BLaER1 treated with 17β-estradiol and CSF1 and Interleukin-3, amounts not matched to agents 10 nM and 100 nM (cell line): Measurements from ENCODE around the gene GAPT.
A peak's percentile ranks its signal among the peaks of the same experiment; 100 is the strongest.

Experiments used
- H3K27ac ChIP-seq, 11 experiments: shearing (Covaris generic); formaldehyde crosslinking; 2 replicates each; pipeline ENCODE4 v1.8.1; 2022
- H3K27me3 ChIP-seq, 11 experiments: shearing (Covaris generic); formaldehyde crosslinking; 2 replicates each; pipeline ENCODE4 v1.8.1; 2022
- H3K36me3 ChIP-seq, 11 experiments: shearing (Covaris generic); formaldehyde crosslinking; 2 replicates each; pipeline ENCODE4 v1.8.1; 2022
- H3K4me1 ChIP-seq, 10 experiments: shearing (Covaris generic); formaldehyde crosslinking; 2 replicates each; pipeline ENCODE4 v1.8.1; 2022
- H3K4me2 ChIP-seq, 11 experiments: shearing (Covaris generic); formaldehyde crosslinking; 2 replicates each; pipeline ENCODE4 v1.8.1; 2022
- H3K4me3 ChIP-seq, 10 experiments: shearing (Covaris generic); formaldehyde crosslinking; 2 replicates each; pipeline ENCODE4 v1.8.1; 2022
- H3K9ac ChIP-seq, 11 experiments: shearing (Covaris generic); formaldehyde crosslinking; 2 replicates each; pipeline ENCODE4 v1.8.1; 2022
- H3K9me3 ChIP-seq, 11 experiments: shearing (Covaris generic); formaldehyde crosslinking; replicated peaks in 1 of 11; 2 replicates each; pipeline ENCODE4 v1.8.1; 2022
- H4K20me1 ChIP-seq, 11 experiments: shearing (Covaris generic); formaldehyde crosslinking; 2 replicates each; pipeline ENCODE4 v1.8.1; 2022
- Cebpa-rat ChIP-seq, 11 experiments: shearing (Covaris generic); IDR thresholded peaks; 2 replicates each; pipeline ENCODE4 v1.8.1; 2022

GAPT gene

GRCh38 chr5:58493141-58493540 is 1.9 kb downstream of the GAPT start:
- TF ChIP-seq Cebpa-rat (IDR thresholded peaks at IDR 0.05), result no peak
- no peaks in the 10 kb centered on the region for H3K9me3 ChIP-seq
- no peaks in the 10 kb centered on the region for H3K36me3 ChIP-seq
- H3K27ac ChIP-seq, result no peak overlapping the region; a peak in 1 of 22 replicates
- H3K4me3 ChIP-seq, result no peak overlapping the region
- H3K4me1 ChIP-seq, result peaks cover 14 to 54% (median 19%) of the 10 kb centered on the region in 10 experiments
- no peak overlapping the region for H3K4me2 ChIP-seq
- H3K9ac ChIP-seq, result no peak overlapping the region
- no peaks in the 10 kb centered on the region for H3K27me3 ChIP-seq
- H4K20me1 ChIP-seq, result no peaks in the 10 kb centered on the region

- H3K4me1 ChIP-seq, result peaks cover 16 to 49% (median 22%) of the 10 kb centered on the region in 10 experiments
- TF ChIP-seq Cebpa-rat (IDR thresholded peaks at IDR 0.05), result no peak
- no peak overlapping the region for H3K9ac ChIP-seq
- H3K27ac ChIP-seq, result no peak overlapping the region
- no peak overlapping the region for H3K4me3 ChIP-seq
- no peaks in the 10 kb centered on the region for H3K36me3 ChIP-seq
- no peaks in the 10 kb centered on the region for H3K9me3 ChIP-seq
- H3K4me2 ChIP-seq, result no peak overlapping the region
- H3K27me3 ChIP-seq, result no peaks in the 10 kb centered on the region
- no peaks in the 10 kb centered on the region for H4K20me1 ChIP-seq
Observed at GRCh38 chr5:58496488-58496887, 5.3 kb downstream of the GAPT start.

- Histone ChIP-seq H3K4me2 (peak overlapping the region in 4 of 11 experiments; percentile 16 to 82 (median 33); a peak in 3 of 22 replicates), H3K27ac (no peak overlapping the region), H3K36me3 (no peaks in the 10 kb centered on the region), H3K4me3 (no peak overlapping the region), H3K27me3 (no peaks in the 10 kb centered on the region), H3K4me1 (peaks cover 14 to 42% (median 20%) of the 10 kb centered on the region in 10 experiments), H3K9ac (no peak overlapping the region), H3K9me3 (no peaks in the 10 kb centered on the region), H4K20me1 (no peaks in the 10 kb centered on the region)
- TF ChIP-seq Cebpa-rat (IDR thresholded peaks at IDR 0.05), result no peak
Observed at GRCh38 chr5:58497386-58497785, 6.2 kb downstream of the GAPT start.

GRCh38 chr5:58497921-58498320 is 6.7 kb downstream of the GAPT start:
- Histone ChIP-seq H4K20me1 (no peaks in the 10 kb centered on the region), H3K4me2 (peak overlapping the region in 4 of 11 experiments; percentile 16 to 82 (median 33); a peak in 4 of 22 replicates), H3K9me3 (no peaks in the 10 kb centered on the region), H3K4me1 (peaks cover 14 to 40% (median 20%) of the 10 kb centered on the region in 10 experiments), H3K36me3 (no peaks in the 10 kb centered on the region), H3K4me3 (no peak overlapping the region), H3K27me3 (no peaks in the 10 kb centered on the region), H3K27ac (no peak overlapping the region), H3K9ac (no peak overlapping the region)
- no peak for TF ChIP-seq Cebpa-rat (IDR thresholded peaks at IDR 0.05)

GRCh38 chr5:58498340-58498942 is 7.2 kb downstream of the GAPT start:
- H3K9me3 ChIP-seq, result no peaks in the 10 kb centered on the region
- no peaks in the 10 kb centered on the region for H3K27me3 ChIP-seq
- no peak overlapping the region for H3K9ac ChIP-seq
- peaks cover 14 to 40% (median 20%) of the 10 kb centered on the region in 10 experiments for H3K4me1 ChIP-seq
- H3K36me3 ChIP-seq, result no peaks in the 10 kb centered on the region
- no peak overlapping the region for H3K4me3 ChIP-seq
- H4K20me1 ChIP-seq, result no peaks in the 10 kb centered on the region
- no peak overlapping the region for H3K27ac ChIP-seq
- no peak for TF ChIP-seq Cebpa-rat (IDR thresholded peaks at IDR 0.05)
- H3K4me2 ChIP-seq, result peak overlapping the region in 4 of 11 experiments; percentile 16 to 82 (median 59); a peak in 5 of 22 replicates

- peak overlapping the region in 8 of 11 experiments; percentile 40 to 80 (median 70); a peak in 14 of 22 replicates for H3K27ac ChIP-seq
- TF ChIP-seq Cebpa-rat (IDR thresholded peaks at IDR 0.05), result no peak
- no peaks in the 10 kb centered on the region for H3K27me3 ChIP-seq
- no peak overlapping the region for H3K4me3 ChIP-seq
- H3K36me3 ChIP-seq, result no peaks in the 10 kb centered on the region
- H3K4me1 ChIP-seq, result peaks cover 14 to 40% (median 20%) of the 10 kb centered on the region in 10 experiments
- no peaks in the 10 kb centered on the region for H4K20me1 ChIP-seq
- H3K9me3 ChIP-seq, result no peaks in the 10 kb centered on the region
- peak overlapping the region; percentile 67 to 86 (median 76); a peak in 18 of 22 replicates for H3K4me2 ChIP-seq
- peak overlapping the region in 2 of 11 experiments; percentile 5 to 45; a peak in 1 of 22 replicates for H3K9ac ChIP-seq
Observed at GRCh38 chr5:58499231-58499630, 8.0 kb downstream of the GAPT start.

GRCh38 chr5:58499941-58500340 is 8.7 kb downstream of the GAPT start:
- H3K36me3 ChIP-seq, result no peaks in the 10 kb centered on the region
- H3K4me3 ChIP-seq, result no peak overlapping the region; a peak in 2 of 20 replicates
- peak overlapping the region; percentile 67 to 86 (median 76) for H3K4me2 ChIP-seq
- peak overlapping the region in 7 of 11 experiments; percentile 5 to 57 (median 32); a peak in 9 of 22 replicates for H3K9ac ChIP-seq
- no peak for TF ChIP-seq Cebpa-rat (IDR thresholded peaks at IDR 0.05)
- H3K27ac ChIP-seq, result peak overlapping the region in 10 of 11 experiments; percentile 34 to 80 (median 66); a peak in 16 of 22 replicates
- H3K27me3 ChIP-seq, result no peaks in the 10 kb centered on the region
- H3K4me1 ChIP-seq, result peaks cover 14 to 45% (median 20%) of the 10 kb centered on the region in 10 experiments
- no peaks in the 10 kb centered on the region for H4K20me1 ChIP-seq
- no peaks in the 10 kb centered on the region for H3K9me3 ChIP-seq

GRCh38 chr5:58501778-58502417 is 10.7 kb downstream of the GAPT start:
- no peaks in the 10 kb centered on the region for H3K36me3 ChIP-seq
- TF ChIP-seq Cebpa-rat (IDR thresholded peaks at IDR 0.05), result no peak
- H3K9me3 ChIP-seq, result no peaks in the 10 kb centered on the region
- H4K20me1 ChIP-seq, result no peaks in the 10 kb centered on the region
- no peaks in the 10 kb centered on the region for H3K27me3 ChIP-seq
- no peak overlapping the region for H3K27ac ChIP-seq
- H3K4me2 ChIP-seq, result no peak overlapping the region
- peaks cover 30 to 64% (median 38%) of the 10 kb centered on the region in 10 experiments for H3K4me1 ChIP-seq
- no peak overlapping the region for H3K4me3 ChIP-seq
- H3K9ac ChIP-seq, result no peak overlapping the region

- Histone ChIP-seq H3K9ac (no peak overlapping the region), H3K27me3 (no peaks in the 10 kb centered on the region)
- no peak for TF ChIP-seq Cebpa-rat (IDR thresholded peaks at IDR 0.05)
Observed at GRCh38 chr5:58503390-58504046, 12.3 kb downstream of the GAPT start.

More at GRCh38 chr5:58503390-58504046, 12.3 kb downstream of the GAPT start:
- H3K9me3 ChIP-seq, result no peaks in the 10 kb centered on the region
- peaks cover 30 to 55% (median 41%) of the 10 kb centered on the region in 10 experiments for H3K4me1 ChIP-seq
- H3K4me3 ChIP-seq, result no peak overlapping the region
- H3K36me3 ChIP-seq, result no peaks in the 10 kb centered on the region
- no peak overlapping the region for H3K4me2 ChIP-seq
- no peaks in the 10 kb centered on the region for H4K20me1 ChIP-seq
- no peak overlapping the region for H3K27ac ChIP-seq
